GM19025 (cell line): ENCODE results near the gene GALNT13.

ENCODE experiments used
- ATAC-seq: cut with Tn5 transposase; IDR thresholded peaks from one replicate; pipeline ENCODE4 v1.9.1; 2021; ENCODE audit warnings: mild to moderate bottlenecking, low read depth, moderate library complexity; ENCODE audit not compliant: unreplicated experiment

The GALNT13 gene

DNA sequence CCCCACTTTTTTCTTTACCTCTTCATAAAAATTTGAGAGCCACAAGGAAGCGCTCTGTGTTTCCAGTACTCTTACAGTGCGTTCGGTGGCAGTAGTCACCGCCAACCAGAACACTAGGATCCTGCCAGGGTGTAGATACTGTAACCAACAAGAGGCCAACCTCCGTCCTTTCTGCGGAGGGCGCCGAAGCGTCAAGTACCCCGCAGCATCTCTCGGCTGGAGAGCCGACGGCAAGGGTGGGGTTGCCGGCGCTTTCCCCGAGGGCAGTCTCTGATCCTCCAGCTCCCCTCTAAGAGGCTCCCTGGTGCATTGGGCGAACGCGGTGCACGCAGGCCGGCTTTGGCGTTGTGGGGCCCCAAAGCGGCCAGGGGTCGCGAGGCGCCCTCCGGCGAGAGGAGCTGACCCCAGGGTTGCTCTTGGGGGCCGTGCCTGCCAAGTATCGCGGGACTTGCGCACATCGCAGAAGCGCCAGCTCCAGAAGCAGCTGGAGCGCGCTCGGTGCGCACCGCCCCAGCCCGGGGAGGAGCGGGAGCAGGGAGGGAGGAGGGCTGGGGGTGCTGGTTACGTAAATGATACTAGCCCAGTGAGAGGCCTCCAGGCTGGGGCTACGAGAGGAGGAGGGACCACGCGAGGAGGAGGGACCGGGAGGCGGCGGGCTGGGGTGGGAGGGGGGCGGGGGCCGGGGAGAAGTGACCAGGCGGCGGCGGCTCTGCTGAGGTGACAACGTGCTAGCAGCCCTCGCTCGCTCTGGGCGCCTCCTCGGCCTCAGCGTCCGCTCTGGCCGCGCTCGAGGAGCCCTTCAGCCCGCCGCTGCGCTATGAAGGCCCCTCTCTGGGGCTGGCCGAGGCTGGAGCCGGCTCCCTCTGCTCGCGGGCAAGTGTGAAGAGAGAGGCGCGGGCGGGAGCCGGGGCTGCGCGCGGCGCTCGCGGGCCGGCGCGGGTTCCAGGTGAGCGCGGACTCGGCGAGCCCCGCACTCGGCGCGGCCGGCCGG, at the start of gene GALNT13:
TSS of gene GALNT13 (plus strand) at position 692 of the 991 bp plus-strand sequence.
- no peak for ATAC-seq

GRCh38 chr2:153823880-153824279, 47.8 kb upstream of the GALNT13 start:
- no peak for ATAC-seq

- ATAC-seq: no peak
These were observed 43.4 kb upstream of the GALNT13 start for GRCh38 chr2:153828335-153828734.

GRCh38 chr2:153834662-153835061, 37.1 kb upstream of the GALNT13 start:
- no peak for ATAC-seq

DNA sequence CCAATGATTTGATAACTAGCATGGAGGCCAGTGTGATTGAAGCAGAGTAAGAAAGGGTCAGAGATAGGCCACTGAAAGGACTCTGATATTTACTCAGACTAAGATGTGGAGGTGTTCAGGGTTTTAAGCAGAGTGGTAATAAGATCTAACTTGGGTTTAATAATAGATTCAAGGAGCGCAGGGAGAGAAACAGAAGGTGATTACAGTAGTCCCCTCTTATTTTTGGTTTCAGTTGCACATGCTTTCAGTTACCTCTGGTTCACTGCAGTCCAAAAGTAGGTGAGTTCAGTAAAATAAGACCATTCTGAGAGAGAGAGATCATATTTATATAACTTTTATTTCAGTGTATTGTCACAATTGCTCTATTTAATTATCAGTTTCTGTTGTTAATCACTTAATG, 13.5 kb upstream of the GALNT13 start:
- no peak for ATAC-seq

DNA sequence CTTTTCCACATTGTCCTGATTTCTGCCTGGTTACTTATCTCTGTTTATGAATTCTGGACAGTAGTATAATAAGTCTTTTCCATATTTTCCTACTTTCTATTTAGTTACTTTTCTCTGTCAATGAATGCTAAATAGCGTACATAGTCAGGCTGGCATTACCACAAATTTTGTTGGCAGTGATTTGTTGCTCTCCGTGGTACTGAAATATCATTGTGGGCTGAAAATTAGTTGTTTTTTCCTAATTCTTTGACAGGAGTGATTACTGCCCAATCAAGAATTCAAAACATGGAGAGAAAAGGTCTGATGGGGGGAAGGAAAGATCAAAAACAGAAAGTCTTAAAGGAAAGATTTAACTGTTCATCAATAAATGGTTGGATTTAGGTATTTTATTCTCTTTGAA, 7.7 kb upstream of the GALNT13 start:
- no peak for ATAC-seq

GRCh38 chr2:153866595-153866994, 5.1 kb upstream of the GALNT13 start:
- no peak for ATAC-seq

DNA sequence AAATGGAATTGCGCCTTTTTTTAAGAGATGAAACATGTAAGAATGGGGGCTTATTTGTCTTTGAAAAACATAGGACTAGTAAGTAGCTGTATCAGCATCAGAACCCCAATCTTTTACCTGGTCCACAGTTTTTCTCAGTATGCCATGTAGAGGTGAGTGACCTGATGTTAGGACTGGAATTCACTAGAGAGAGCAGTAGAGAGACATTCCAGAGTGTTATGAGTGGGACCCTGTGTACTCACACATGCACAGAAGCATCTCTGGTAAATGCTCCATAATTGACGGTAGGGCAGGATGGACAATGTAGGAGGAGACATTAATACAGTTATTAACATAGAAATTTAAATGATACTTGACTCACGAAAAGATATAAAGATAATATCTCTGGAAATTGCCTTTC, 1.4 kb upstream of the GALNT13 start:
- ATAC-seq: no peak

GRCh38 chr2:153872311-153873051, 759 bp downstream of the GALNT13 start:
- no peak for ATAC-seq

DNA sequence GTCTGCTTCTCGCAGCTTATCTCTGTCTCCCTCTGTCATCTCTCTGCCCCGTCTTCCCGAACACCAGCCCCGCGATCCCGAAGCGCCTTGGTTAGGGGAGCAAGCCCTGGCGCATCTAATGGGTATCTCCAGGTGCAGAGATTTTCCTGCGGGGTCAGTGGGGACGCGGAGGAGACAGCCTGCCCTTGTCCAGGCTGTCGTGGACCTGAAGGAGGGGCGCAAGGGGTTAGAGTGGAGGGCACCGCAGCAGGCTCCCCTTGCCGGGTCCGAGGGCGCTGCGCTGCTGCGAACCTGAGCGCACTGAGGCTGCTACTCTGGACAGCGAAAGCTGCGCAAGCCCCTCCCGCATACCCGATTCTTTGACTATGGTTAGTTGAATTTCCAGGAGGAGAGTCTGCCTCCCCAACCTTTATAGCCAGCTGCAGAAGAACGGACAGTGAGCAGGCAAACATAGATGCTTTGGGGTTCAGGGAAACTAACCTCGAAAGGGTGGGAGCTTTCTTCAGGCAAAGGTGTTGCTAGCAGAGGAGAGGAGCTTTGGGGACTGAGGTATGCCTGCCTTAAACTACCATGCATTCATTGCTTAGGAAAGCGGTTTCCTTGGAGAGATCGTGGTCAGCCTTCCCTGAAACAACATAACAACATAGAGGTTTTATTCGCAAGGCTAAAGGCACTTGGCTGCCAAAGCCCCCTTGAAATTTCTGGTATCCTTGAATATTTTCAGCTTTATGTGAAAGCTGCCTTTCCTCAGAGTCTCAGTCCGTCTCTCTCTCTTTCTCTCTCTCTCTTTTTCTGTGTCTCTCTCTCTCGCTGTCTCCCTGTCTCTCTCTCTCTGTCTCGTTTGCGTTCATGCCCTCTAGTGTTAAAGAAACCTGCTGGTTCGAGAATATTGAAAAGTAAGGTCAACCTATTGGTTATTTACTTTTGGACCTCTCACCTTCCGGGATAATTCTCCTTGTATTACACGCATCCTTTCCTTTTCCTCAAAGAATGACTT, 1.6 kb downstream of the GALNT13 start:
- no peak for ATAC-seq

DNA sequence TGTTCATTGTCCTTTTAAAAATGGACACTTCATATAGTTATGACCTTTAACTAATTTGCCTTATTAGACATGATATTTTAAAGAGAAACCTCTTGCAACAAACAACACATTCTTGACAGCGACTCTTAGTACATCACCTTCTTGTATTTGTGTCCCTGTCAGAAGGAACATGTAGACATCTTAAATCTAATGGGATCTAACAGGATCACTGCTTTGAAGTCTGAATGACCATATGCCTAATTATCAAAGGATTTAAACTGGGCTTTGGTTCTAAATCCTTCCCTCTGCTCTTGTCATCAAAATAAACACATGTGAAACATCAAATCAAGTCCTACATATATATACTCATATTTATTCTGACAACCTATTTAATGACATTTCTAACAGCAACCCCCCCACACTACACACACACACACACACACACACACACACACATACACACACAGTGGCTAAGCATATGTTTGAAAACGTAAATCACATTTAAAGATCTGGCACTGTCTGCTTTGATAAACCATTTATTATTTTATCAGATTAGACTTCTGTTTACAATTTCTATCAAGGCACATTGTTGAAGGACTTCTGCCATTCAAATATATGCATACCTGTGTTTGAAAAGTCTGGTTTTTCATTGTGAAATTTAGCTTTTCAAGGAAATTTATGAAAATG, 4.2 kb downstream of the GALNT13 start:
- ATAC-seq: no peak

GRCh38 chr2:153880926-153881325, 9.2 kb downstream of the GALNT13 start:
- ATAC-seq: no peak

- ATAC-seq: no peak
These were observed 15.1 kb downstream of the GALNT13 start for GRCh38 chr2:153886833-153887232.

DNA sequence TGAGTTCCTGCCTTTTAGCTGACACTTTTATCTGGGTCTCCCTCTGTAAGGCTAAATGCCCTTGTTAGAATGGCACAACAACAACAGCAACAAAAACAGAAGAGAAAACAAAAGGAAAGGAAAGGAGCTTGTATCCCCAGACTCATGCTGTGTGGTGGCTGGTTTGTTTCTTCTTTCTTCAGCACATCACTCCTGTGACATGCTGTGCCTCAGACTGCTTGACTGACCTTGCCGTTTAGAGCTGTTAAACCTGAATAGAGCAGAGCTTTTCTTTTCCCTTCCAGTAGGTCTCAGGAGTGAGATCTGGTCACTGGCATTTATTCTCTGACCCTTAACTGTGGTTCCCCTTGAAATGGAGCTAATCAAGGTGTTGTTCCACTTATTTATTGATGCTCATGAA, 18.9 kb downstream of the GALNT13 start:
- ATAC-seq: no peak

GRCh38 chr2:153891051-153891450, 19.3 kb downstream of the GALNT13 start:
- no peak for ATAC-seq

- no peak for ATAC-seq
These were observed 41.2 kb downstream of the GALNT13 start for GRCh38 chr2:153912798-153913396.

GRCh38 chr2:153917570-153917969, 45.8 kb downstream of the GALNT13 start:
- ATAC-seq: no peak

DNA sequence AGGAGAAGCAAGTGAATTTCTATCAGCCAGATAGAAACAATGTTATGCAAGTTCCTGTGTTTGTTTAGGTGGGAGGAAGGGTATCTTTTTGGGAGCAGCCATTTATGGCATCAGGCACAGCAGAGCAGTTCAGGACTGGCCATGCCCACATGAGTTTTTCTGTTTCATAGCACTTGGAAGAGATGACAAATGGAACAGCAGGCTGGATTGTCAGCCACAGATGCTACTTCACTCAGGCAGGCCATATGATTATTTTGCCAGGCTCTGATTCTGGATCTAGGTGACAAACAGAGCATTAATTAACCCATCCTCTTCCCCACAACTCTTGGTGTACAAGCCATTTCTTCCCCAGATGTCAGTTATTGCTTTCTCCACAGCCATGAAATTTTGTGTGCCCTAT, 63.8 kb downstream of the GALNT13 start:
- ATAC-seq: no peak

- ATAC-seq: no peak
These were observed 67.5 kb downstream of the GALNT13 start for GRCh38 chr2:153939124-153939796.
